PC-3 (cell line): ENCODE measurements around the gene CACNA1C.

Source experiments
- CTCF ChIP-seq: fragments of 300-600 bp; sonication (generic); conservative IDR thresholded peaks from 2 replicates; pipeline ENCODE4 v1.5.1; 2017; ENCODE audit warnings: antibody characterized with exemption, low read depth, mild to moderate bottlenecking, low read length
- EZH2 ChIP-seq: fragments of 300-600 bp; sonication (generic); IDR thresholded peaks from one replicate; pipeline ENCODE4 v1.6.1; 2017; ENCODE audit warnings: antibody characterized with exemption, mild to moderate bottlenecking, low read length; ENCODE audit not compliant: unreplicated experiment

- TF ChIP-seq CTCF (no peak), EZH2 (no peak)
These were observed 460.6 kb downstream of the CACNA1C start for GRCh38 chr12:2513141-2514037.
